Endothelial cell of umbilical vein (primary cell): ENCODE data around the gene CDT1. TPM values are rescaled to one million over a fixed set of nuclear protein-coding genes. Genes with fewer than 3 reads are reported as not detected.

Experiments
- BruUV-seq: library from RNA; stranded (reverse); fragments of 400-500 nt; replicated peaks from 2 replicates; lab custom pipeline; 2021; lab: Mats Ljungman, UMichigan
- CTCF ChIA-PET: fragments of 300-600, 350-600 bp; sonication (Branson Sonifier 250); formaldehyde crosslinking; loops from one replicate; lab custom pipeline; 2021; ENCODE audit warnings: antibody characterized with exemption, inconsistent platforms; lab: Charles Lee
- POLR2A ChIA-PET: fragments of 300-600, 350-600 bp; sonication (Branson Sonifier 250); formaldehyde crosslinking; loops from one replicate; lab custom pipeline; 2021; ENCODE audit warnings: antibody characterized with exemption, inconsistent platforms; lab: Charles Lee
- DNase-seq: peaks from one replicate; pipeline ENCODE4 v3.0.0-alpha.2; 2011; ENCODE audit warnings: low read depth, low spot score
- FAIRE-seq: peaks from 2 replicates; lab custom pipeline; 2011; peaks lifted over from hg19 to GRCh38; lab: Jason Lieb, UNC
- H2AFZ ChIP-seq: 2 replicates; pipeline ENCODE4 v1.6.0; 2012; ENCODE audit warnings: low read depth, low read length, control low read depth, inconsistent platforms
- H3K27ac ChIP-seq: 2 replicates; pipeline ENCODE4 v1.5.1; 2011; ENCODE audit warnings: low read depth, mild to moderate bottlenecking, control low read depth, low read length, moderate library complexity; ENCODE audit not compliant: insufficient read depth
- H3K27me3 ChIP-seq, 2 experiments: 2 replicates each; pipeline versions ENCODE4 v1.6.0 to v1.6.1; 2011; ENCODE audit warnings: low read length in 2 of 2, mixed read lengths in 1 of 2; ENCODE audit not compliant: control insufficient read depth in 2 of 2, insufficient read depth in 2 of 2
- H3K36me3 ChIP-seq, 2 experiments: 2 replicates in 1 of 2; 3 replicates in 1 of 2; pipeline ENCODE4 v1.5.1; 2011; ENCODE audit warnings: low read length in 2 of 2, mild to moderate bottlenecking in 1 of 2, moderate library complexity in 1 of 2; ENCODE audit not compliant: control insufficient read depth in 2 of 2, insufficient read depth in 2 of 2; ENCODE audit errors: extremely low read depth in 1 of 2
- H3K4me1 ChIP-seq: 3 replicates; pipeline ENCODE4 v1.5.1; 2011; ENCODE audit warnings: mild to moderate bottlenecking, low read length; ENCODE audit not compliant: control insufficient read depth, insufficient read depth; ENCODE audit errors: extremely low read depth
- H3K4me2 ChIP-seq: 2 replicates; pipeline ENCODE4 v1.6.1; 2011; ENCODE audit warnings: low read length, control low read depth, mixed read lengths; ENCODE audit not compliant: insufficient read depth
- H3K4me3 ChIP-seq, 3 experiments: fragments of 200-600 bp in 1 of 3; sonication (generic), shearing (Covaris generic) in 1 of 3; replicated peaks in 1 of 3; 2 replicates each; pipeline ENCODE4 v1.5.1; 2011 to 2016; ENCODE audit warnings: control low read depth in 3 of 3, low read length in 3 of 3, mild to moderate bottlenecking in 2 of 3, inconsistent platforms in 1 of 3, low read depth in 1 of 3, moderate library complexity in 1 of 3; ENCODE audit not compliant: insufficient read depth in 1 of 3
- H3K79me2 ChIP-seq: 2 replicates; pipeline ENCODE4 v1.6.0; 2012; ENCODE audit warnings: low read length, inconsistent platforms; ENCODE audit not compliant: control insufficient read depth, insufficient read depth
- H3K9ac ChIP-seq: replicated peaks from 2 replicates; pipeline ENCODE3; 2011; ENCODE audit warnings: low read length, control low read depth; ENCODE audit not compliant: insufficient read depth; ENCODE audit errors: extremely low read depth
- H3K9me1 ChIP-seq: replicated peaks from 3 replicates; pipeline ENCODE4 v1.6.0; 2011; ENCODE audit warnings: mild to moderate bottlenecking, low read length; ENCODE audit not compliant: control insufficient read depth, insufficient read depth; ENCODE audit errors: extremely low read depth
- H3K9me3 ChIP-seq: replicated peaks from 2 replicates; pipeline ENCODE4 v1.5.1; 2012; ENCODE audit warnings: low read length, inconsistent platforms; ENCODE audit not compliant: control insufficient read depth, insufficient read depth
- H4K20me1 ChIP-seq: replicated peaks from 2 replicates; pipeline ENCODE3; 2011; ENCODE audit warnings: mild to moderate bottlenecking, low read length; ENCODE audit not compliant: control insufficient read depth, insufficient read depth; ENCODE audit errors: extremely low read depth
- EZH2 ChIP-seq: IDR thresholded peaks from 2 replicates; pipeline ENCODE4 v1.6.1; 2012; ENCODE audit warnings: borderline replicate concordance, low read depth, mild to moderate bottlenecking, moderate library complexity, low read length, inconsistent platforms; ENCODE audit not compliant: severe bottlenecking
- FOS ChIP-seq: IDR thresholded peaks from 2 replicates; pipeline ENCODE4 v1.6.1; 2011; ENCODE audit warnings: mild to moderate bottlenecking, low read length, moderate library complexity, borderline replicate concordance; ENCODE audit not compliant: insufficient read depth
- GATA2 ChIP-seq: IDR thresholded peaks from 2 replicates; pipeline ENCODE4 v1.7.0; 2011; ENCODE audit warnings: low read depth, mild to moderate bottlenecking, moderate library complexity, mixed read lengths, low read length; ENCODE audit not compliant: insufficient read length, insufficient read depth
- JUN ChIP-seq: IDR thresholded peaks from 2 replicates; pipeline ENCODE4 v1.6.1; 2011; ENCODE audit warnings: borderline replicate concordance, low read depth; ENCODE audit not compliant: insufficient read length, insufficient read depth
- MYC ChIP-seq: IDR thresholded peaks from one replicate; pipeline ENCODE4 v1.6.1; 2011; ENCODE audit warnings: mild to moderate bottlenecking, low read depth, low read length
- POLR2A ChIP-seq: IDR thresholded peaks from 2 replicates; pipeline ENCODE4 v1.6.1; 2012; ENCODE audit warnings: low read depth, mild to moderate bottlenecking, control low read depth, low read length
- POLR2AphosphoS5 ChIP-seq: IDR thresholded peaks from 2 replicates; pipeline ENCODE4 v1.6.1; 2012; ENCODE audit warnings: low read depth, mild to moderate bottlenecking, control low read depth, low read length, moderate library complexity; ENCODE audit not compliant: insufficient read depth
- dilution Hi-C: fragments of 300-500 bp; cut with MboI; formaldehyde crosslinking; loops from one replicate; pipeline ENCODE4 v1.15.0; 2019; ENCODE audit warnings: low sequenced_read_pairs; ENCODE audit not compliant: extremely low pct_ligation_motif_present
- intact Hi-C: fragments of 100-400 bp; cut with micrococcal nuclease; formaldehyde crosslinking; loops from one replicate; pipeline ENCODE4 v1.10.0; 2022
- polyA plus RNA-seq, 4 experiments: library from polyadenylated mRNA; depleted of rRNA in 3 of 4; stranded (reverse) in 3 of 4; unstranded in 1 of 4; fragments of >200 nt; gene quantifications; 2 replicates each; pipeline versions ENCODE4 v1.2.1 to v1.2.3, GENCODE V29; 2011 to 2012; ENCODE audit warnings: missing spikeins in 1 of 4
- total RNA-seq: library from RNA; stranded (reverse); gene quantifications from 2 replicates; pipeline ENCODE4 v1.2.3, GENCODE V29; 2021
- TF ChIP-seq, protein P1 (sequence below): IDR thresholded peaks from 2 replicates; pipeline ENCODE4 v1.6.1; 2011; ENCODE audit not compliant: insufficient read depth, insufficient read length
- TF ChIP-seq, protein P2 (sequence below), 2 donors: IDR thresholded peaks; 1 replicate in 1 of 2; 2 replicates in 1 of 2; pipeline ENCODE4 v1.5.1; 2011; ENCODE audit warnings: low read length in 2 of 2, mild to moderate bottlenecking in 2 of 2, moderate library complexity in 2 of 2, control low read depth in 1 of 2, inconsistent platforms in 1 of 2, low read depth in 1 of 2; ENCODE audit not compliant: insufficient read depth in 1 of 2; ENCODE audit errors: extremely low read depth in 1 of 2

Gene CDT1
- total and polyA plus RNA-seq, 2 donors (not counting 3 experiments of a cell fraction or from before 2014, with no cell fraction given) = 15.6 to 30.6 TPM

DNA sequence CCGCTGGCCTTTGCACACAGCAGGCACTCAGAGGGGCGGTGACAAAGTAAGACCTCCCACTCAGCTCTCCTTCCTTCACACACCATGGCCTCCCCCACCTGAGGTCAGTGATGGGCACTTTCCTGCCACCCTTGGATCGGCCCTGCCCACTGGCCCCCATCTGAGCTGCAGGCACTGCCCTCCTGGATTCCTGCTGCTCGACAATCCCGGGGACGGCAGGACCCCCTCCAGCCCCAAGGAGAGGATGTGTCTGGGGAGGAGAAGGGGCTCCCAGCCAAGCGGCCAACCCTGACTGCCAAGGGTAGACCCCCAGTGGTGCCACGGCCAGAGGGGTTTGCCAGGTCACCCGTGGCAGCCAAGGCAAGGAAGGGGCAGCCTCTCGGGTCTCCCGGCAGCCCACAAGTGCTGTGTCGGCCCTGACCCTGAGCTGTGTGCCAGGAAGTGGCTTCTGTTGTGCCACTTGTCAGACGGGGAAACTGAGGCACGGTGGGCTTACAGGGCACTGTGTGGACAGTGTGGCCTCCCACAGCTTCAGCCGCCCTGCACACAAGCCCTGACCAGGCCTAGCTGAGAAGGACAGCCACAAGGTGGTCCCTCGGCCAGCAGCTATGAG is 41.2 kb upstream of the CDT1 start:
- no peak overlapping the region for H3K27ac ChIP-seq
- H4K20me1 ChIP-seq = no peaks in the 10 kb centered on the region
- no peak overlapping the region for H2AFZ ChIP-seq
- ChIA-PET CTCF (interaction anchor here (1.4 to 1.5 kb wide), 3 partner anchors 23 to 60 kb away, joined by 3 to 9 read pairs (median 4); partner anchors contain the start of gene PIEZO1), POLR2A (no interaction called here)
- H3K36me3 ChIP-seq = peaks cover 0 to 17% of the 10 kb centered on the region in 2 experiments
- H3K9me3 ChIP-seq = no peaks in the 10 kb centered on the region
- no peak overlapping the region for H3K4me3 ChIP-seq
- TF ChIP-seq POLR2AphosphoS5 (no peak), POLR2A (no peak), EZH2 (no peak), FOS (no peak), MYC (no peak), GATA2 (no peak), JUN (no peak)
- TF ChIP-seq, protein P1, sequence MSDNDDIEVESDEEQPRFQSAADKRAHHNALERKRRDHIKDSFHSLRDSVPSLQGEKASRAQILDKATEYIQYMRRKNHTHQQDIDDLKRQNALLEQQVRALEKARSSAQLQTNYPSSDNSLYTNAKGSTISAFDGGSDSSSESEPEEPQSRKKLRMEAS = no peak
- TF ChIP-seq, protein P2, sequence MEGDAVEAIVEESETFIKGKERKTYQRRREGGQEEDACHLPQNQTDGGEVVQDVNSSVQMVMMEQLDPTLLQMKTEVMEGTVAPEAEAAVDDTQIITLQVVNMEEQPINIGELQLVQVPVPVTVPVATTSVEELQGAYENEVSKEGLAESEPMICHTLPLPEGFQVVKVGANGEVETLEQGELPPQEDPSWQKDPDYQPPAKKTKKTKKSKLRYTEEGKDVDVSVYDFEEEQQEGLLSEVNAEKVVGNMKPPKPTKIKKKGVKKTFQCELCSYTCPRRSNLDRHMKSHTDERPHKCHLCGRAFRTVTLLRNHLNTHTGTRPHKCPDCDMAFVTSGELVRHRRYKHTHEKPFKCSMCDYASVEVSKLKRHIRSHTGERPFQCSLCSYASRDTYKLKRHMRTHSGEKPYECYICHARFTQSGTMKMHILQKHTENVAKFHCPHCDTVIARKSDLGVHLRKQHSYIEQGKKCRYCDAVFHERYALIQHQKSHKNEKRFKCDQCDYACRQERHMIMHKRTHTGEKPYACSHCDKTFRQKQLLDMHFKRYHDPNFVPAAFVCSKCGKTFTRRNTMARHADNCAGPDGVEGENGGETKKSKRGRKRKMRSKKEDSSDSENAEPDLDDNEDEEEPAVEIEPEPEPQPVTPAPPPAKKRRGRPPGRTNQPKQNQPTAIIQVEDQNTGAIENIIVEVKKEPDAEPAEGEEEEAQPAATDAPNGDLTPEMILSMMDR (IDR thresholded peaks at IDR 0.05; ENCODE audit: extremely low read depth in 1 of 2, insufficient read depth in 1 of 2, low read depth in 1 of 2, low read length in 2 of 2) = no peak
- dilution Hi-C loops = no loop called here
- BruUV-seq = no TSS peak
- FAIRE-seq = no peak
- no peak overlapping the region for H3K9ac ChIP-seq
- intact Hi-C loops = no loop called here
- H3K27me3 ChIP-seq = no peaks in the 10 kb centered on the region
- DNase-seq = no peak
- H3K9me1 ChIP-seq = no peaks in the 10 kb centered on the region
- H3K4me2 ChIP-seq = no peak overlapping the region
- H3K4me1 ChIP-seq = peaks cover 9% of the 10 kb centered on the region
- peaks cover 94% of the 10 kb centered on the region for H3K79me2 ChIP-seq
